ENCODE results near the gene LTBP2. TPM values are rescaled to one million over a fixed set of nuclear protein-coding genes. Genes with fewer than 3 reads are reported as not detected.

LTBP2 gene
- polyA plus RNA-seq, 1 donor from 2014 or later: 0.33 TPM

DNA sequence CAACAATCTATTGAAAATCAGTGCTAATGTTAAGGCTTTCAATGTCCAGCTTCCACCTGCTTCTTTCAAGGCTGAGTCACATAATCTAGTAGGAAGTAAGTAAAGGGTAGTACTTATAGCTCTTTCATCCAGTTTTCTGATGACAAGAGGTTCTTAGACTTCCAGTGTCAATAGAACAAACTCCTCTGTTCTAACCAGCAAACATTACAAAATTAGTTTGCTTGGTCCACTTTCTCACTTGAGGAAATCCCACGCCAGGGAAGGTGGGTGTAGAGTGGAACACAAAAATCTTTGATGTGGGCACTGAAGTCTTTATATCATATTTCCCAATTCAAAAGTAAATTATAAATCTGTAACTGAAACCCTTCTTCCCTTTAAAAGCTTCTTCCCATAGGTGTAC lies 121.6 kb downstream of the LTBP2 start:
- H3K27ac ChIP-seq (ENCODE audit: low read length): no peak overlapping the region
- no peaks in the 10 kb centered on the region for H4K20me1 ChIP-seq (ENCODE audit: insufficient read depth)
- no peaks in the 10 kb centered on the region for H3K36me3 ChIP-seq (ENCODE audit: insufficient read depth, low read length)
- no peak for TF ChIP-seq SMC3 (conservative IDR thresholded peaks at IDR 0.05; ENCODE audit: poor library complexity)
- no peak for TF ChIP-seq TAF1 (IDR thresholded peaks at IDR 0.05; ENCODE audit: low read depth)
- TF ChIP-seq, protein P1, sequence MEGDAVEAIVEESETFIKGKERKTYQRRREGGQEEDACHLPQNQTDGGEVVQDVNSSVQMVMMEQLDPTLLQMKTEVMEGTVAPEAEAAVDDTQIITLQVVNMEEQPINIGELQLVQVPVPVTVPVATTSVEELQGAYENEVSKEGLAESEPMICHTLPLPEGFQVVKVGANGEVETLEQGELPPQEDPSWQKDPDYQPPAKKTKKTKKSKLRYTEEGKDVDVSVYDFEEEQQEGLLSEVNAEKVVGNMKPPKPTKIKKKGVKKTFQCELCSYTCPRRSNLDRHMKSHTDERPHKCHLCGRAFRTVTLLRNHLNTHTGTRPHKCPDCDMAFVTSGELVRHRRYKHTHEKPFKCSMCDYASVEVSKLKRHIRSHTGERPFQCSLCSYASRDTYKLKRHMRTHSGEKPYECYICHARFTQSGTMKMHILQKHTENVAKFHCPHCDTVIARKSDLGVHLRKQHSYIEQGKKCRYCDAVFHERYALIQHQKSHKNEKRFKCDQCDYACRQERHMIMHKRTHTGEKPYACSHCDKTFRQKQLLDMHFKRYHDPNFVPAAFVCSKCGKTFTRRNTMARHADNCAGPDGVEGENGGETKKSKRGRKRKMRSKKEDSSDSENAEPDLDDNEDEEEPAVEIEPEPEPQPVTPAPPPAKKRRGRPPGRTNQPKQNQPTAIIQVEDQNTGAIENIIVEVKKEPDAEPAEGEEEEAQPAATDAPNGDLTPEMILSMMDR (IDR thresholded peaks at IDR 0.05; ENCODE audit: poor library complexity, severe bottlenecking): no peak
- TF ChIP-seq RAD21 (conservative IDR thresholded peaks at IDR 0.05): no peak
- TF ChIP-seq MXI1 (conservative IDR thresholded peaks at IDR 0.05; ENCODE audit: poor library complexity, severe bottlenecking): no peak
- no peak for TF ChIP-seq EZH2 (IDR thresholded peaks at IDR 0.05; ENCODE audit: borderline replicate concordance, insufficient read depth, low read length, poor library complexity, severe bottlenecking)
- no peak for TF ChIP-seq POLR2AphosphoS5 (IDR thresholded peaks at IDR 0.05)
- TF ChIP-seq, protein P2, sequence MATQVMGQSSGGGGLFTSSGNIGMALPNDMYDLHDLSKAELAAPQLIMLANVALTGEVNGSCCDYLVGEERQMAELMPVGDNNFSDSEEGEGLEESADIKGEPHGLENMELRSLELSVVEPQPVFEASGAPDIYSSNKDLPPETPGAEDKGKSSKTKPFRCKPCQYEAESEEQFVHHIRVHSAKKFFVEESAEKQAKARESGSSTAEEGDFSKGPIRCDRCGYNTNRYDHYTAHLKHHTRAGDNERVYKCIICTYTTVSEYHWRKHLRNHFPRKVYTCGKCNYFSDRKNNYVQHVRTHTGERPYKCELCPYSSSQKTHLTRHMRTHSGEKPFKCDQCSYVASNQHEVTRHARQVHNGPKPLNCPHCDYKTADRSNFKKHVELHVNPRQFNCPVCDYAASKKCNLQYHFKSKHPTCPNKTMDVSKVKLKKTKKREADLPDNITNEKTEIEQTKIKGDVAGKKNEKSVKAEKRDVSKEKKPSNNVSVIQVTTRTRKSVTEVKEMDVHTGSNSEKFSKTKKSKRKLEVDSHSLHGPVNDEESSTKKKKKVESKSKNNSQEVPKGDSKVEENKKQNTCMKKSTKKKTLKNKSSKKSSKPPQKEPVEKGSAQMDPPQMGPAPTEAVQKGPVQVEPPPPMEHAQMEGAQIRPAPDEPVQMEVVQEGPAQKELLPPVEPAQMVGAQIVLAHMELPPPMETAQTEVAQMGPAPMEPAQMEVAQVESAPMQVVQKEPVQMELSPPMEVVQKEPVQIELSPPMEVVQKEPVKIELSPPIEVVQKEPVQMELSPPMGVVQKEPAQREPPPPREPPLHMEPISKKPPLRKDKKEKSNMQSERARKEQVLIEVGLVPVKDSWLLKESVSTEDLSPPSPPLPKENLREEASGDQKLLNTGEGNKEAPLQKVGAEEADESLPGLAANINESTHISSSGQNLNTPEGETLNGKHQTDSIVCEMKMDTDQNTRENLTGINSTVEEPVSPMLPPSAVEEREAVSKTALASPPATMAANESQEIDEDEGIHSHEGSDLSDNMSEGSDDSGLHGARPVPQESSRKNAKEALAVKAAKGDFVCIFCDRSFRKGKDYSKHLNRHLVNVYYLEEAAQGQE (IDR thresholded peaks at IDR 0.05; ENCODE audit: borderline replicate concordance): no peak
- H3K9ac ChIP-seq (ENCODE audit: low read length): no peak overlapping the region
- peaks cover 17% of the 10 kb centered on the region for H3K27me3 ChIP-seq (ENCODE audit: insufficient read depth, low read depth, low read length)
- H2AFZ ChIP-seq (ENCODE audit: low read depth, low read length): no peak overlapping the region
- no peak overlapping the region for H3K4me2 ChIP-seq (ENCODE audit: low read length)
- no peaks in the 10 kb centered on the region for H3K9me2 ChIP-seq (ENCODE audit: insufficient read depth, low read length)
- no peaks in the 10 kb centered on the region for H3F3A ChIP-seq (ENCODE audit: insufficient read depth, low read length, poor library complexity, severe bottlenecking)
- H3K79me2 ChIP-seq (replicated peaks; ENCODE audit: insufficient read depth, low read length): peaks cover 14% of the 10 kb centered on the region
- no peaks in the 10 kb centered on the region for H3K9me3 ChIP-seq (ENCODE audit: low read length)
- no peak overlapping the region for H3K4me3 ChIP-seq (ENCODE audit: low read length)

DNA sequence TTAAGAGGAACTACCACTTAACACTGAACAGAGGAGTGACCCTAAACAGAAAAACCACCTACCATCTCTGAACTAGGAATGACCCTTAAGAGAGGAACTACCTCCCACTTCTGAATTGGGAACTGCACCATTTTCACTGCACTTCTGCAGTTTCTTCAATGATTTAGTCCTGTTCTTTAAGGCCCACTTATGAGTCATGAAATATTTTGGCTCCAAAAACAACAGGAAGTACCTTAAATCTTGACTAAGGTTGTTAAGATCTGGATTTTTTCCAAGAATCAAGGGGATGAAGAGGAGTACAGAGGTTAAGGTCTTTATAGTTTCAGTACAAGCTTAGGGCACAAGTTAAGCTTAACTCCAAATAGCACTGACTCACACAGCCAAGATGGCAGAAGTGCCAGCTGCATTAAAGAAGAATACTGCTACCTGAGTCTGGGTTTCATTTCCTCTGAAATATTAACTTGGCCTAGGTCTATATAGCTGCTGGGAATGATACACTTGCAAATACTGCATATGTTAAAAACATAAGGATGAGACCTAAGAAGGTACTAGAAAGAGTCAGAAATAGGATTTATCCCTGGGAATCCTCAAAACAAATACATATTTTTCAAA lies 123.1 kb downstream of the LTBP2 start:
- H3K4me2 ChIP-seq (ENCODE audit: low read length): no peak overlapping the region
- no peaks in the 10 kb centered on the region for H3K79me2 ChIP-seq (replicated peaks; ENCODE audit: insufficient read depth, low read length)
- H3F3A ChIP-seq (ENCODE audit: insufficient read depth, low read length, poor library complexity, severe bottlenecking): no peaks in the 10 kb centered on the region

More for the DNA sequence above, 123.1 kb downstream of the LTBP2 start:
- H2AFZ ChIP-seq (ENCODE audit: low read depth, low read length): no peak overlapping the region
- peaks cover 17% of the 10 kb centered on the region for H3K27me3 ChIP-seq (ENCODE audit: insufficient read depth, low read depth, low read length)
- no peak overlapping the region for H3K9ac ChIP-seq (ENCODE audit: low read length)
- no peaks in the 10 kb centered on the region for H3K9me3 ChIP-seq (ENCODE audit: low read length)
- no peaks in the 10 kb centered on the region for H3K36me3 ChIP-seq (ENCODE audit: insufficient read depth, low read length)
- no peak overlapping the region for H3K4me3 ChIP-seq (ENCODE audit: low read length)
- no peak for TF ChIP-seq EZH2 (IDR thresholded peaks at IDR 0.05; ENCODE audit: borderline replicate concordance, insufficient read depth, low read length, poor library complexity, severe bottlenecking)
- TF ChIP-seq MXI1 (conservative IDR thresholded peaks at IDR 0.05; ENCODE audit: poor library complexity, severe bottlenecking): no peak
- TF ChIP-seq EP300 (conservative IDR thresholded peaks at IDR 0.05; ENCODE audit: poor library complexity, severe bottlenecking): no peak
- no peaks in the 10 kb centered on the region for H3K9me2 ChIP-seq (ENCODE audit: insufficient read depth, low read length)
- no peaks in the 10 kb centered on the region for H4K20me1 ChIP-seq (ENCODE audit: insufficient read depth)
- no peak overlapping the region for H3K27ac ChIP-seq (ENCODE audit: low read length)

Data from neural cell (in vitro differentiated cells).